Measurements from ENCODE around the gene EPB41L5. TPM values are rescaled to one million over a fixed set of nuclear protein-coding genes. Genes with fewer than 3 reads are reported as not detected.

The EPB41L5 gene
- total and polyA plus RNA-seq, 12 donors, result 2.6 to 25.8 (median 13.9) TPM

DNA sequence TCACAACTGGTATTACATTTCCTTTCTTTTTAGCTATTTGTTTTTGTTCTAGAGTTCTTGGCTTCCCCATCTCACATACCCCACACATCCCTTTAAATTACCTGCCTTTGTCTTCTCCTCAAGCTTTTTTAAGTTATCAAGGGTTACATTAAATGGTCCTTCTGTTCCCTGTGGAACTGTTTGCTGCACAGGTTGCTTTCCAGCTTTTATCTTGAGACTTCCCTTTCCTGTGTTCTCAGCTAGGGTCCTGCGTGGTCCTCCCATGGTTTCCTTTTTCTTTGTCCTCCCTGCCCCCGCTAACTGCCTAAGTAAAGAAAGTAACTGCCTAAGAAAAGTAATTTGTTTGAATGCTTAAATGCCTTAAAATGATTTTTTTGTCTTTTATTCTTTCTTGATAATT is 66.8 kb downstream of the EPB41L5 start:
- intact Hi-C loops (cut with DNase I), result no loop called here
- no peak overlapping the region for H3K27ac ChIP-seq
- TF ChIP-seq, protein P1, sequence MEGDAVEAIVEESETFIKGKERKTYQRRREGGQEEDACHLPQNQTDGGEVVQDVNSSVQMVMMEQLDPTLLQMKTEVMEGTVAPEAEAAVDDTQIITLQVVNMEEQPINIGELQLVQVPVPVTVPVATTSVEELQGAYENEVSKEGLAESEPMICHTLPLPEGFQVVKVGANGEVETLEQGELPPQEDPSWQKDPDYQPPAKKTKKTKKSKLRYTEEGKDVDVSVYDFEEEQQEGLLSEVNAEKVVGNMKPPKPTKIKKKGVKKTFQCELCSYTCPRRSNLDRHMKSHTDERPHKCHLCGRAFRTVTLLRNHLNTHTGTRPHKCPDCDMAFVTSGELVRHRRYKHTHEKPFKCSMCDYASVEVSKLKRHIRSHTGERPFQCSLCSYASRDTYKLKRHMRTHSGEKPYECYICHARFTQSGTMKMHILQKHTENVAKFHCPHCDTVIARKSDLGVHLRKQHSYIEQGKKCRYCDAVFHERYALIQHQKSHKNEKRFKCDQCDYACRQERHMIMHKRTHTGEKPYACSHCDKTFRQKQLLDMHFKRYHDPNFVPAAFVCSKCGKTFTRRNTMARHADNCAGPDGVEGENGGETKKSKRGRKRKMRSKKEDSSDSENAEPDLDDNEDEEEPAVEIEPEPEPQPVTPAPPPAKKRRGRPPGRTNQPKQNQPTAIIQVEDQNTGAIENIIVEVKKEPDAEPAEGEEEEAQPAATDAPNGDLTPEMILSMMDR (IDR thresholded peaks at IDR 0.05), result no peak
- TF ChIP-seq POLR2A (IDR thresholded peaks at IDR 0.05), result no peak
- WGBS, 4 donors, result 74 to 84% (median 78%) methylated on average over 2 of the region's 2 CpGs
- H3K4me1 ChIP-seq (replicated peaks in 1 of 2), result no peaks in the 10 kb centered on the region
- no peak overlapping the region for H3K4me3 ChIP-seq
- DNase-seq, result no peak
- no peaks in the 10 kb centered on the region for H3K9me3 ChIP-seq (replicated peaks in 1 of 3)
- no peaks in the 10 kb centered on the region for H3K27me3 ChIP-seq
- H3K36me3 ChIP-seq (replicated peaks in 1 of 2), result no peaks in the 10 kb centered on the region

- Histone ChIP-seq H3K9me3 (replicated peaks in 1 of 3) (no peaks in the 10 kb centered on the region), H3K27ac (no peak overlapping the region), H3K27me3 (no peaks in the 10 kb centered on the region), H3K4me3 (no peak overlapping the region), H3K36me3 (replicated peaks in 1 of 2) (peaks cover 0 to 3% of the 10 kb centered on the region in 2 donors), H3K4me1 (replicated peaks in 1 of 2) (no peaks in the 10 kb centered on the region)
- DNase-seq, result no peak
- no peak for TF ChIP-seq POLR2A (IDR thresholded peaks at IDR 0.05)
- TF ChIP-seq, protein P1 (IDR thresholded peaks at IDR 0.05), result no peak
- WGBS, 4 donors, result 74 to 99% (median 94%) methylated on average over 3 of the region's 3 CpGs
- intact Hi-C loops (cut with DNase I), result no loop called here
Observed at GRCh38 chr2:120091436-120091835, 78.6 kb downstream of the EPB41L5 start.

DNA sequence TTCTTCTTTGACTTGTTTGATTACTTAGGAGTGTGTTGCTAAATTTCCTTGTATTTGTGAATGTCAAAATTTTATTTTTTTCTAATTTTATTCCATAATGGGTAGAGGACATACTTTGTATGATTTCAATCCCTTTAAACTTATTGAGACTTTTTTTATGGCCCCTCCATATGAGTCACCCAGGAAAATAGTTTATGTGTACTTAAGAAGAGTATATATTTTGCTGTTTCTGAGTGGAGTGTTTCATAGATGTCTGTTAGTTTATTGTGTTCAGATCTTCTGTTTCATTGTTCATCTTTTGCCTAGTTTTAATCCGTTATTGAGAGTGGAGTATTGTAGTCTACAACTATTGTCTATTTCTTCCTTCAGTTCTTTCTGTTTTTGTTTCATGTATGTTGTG is 81.9 kb downstream of the EPB41L5 start:
- Histone ChIP-seq H3K36me3 (replicated peaks in 1 of 2) (peaks cover 0 to 3% of the 10 kb centered on the region in 2 donors), H3K27ac (no peak overlapping the region), H3K9me3 (replicated peaks in 1 of 3) (no peaks in the 10 kb centered on the region), H3K4me1 (replicated peaks in 1 of 2) (no peaks in the 10 kb centered on the region), H3K27me3 (no peaks in the 10 kb centered on the region), H3K4me3 (no peak overlapping the region)
- TF ChIP-seq POLR2A (IDR thresholded peaks at IDR 0.05), result no peak
- TF ChIP-seq, protein P1 (IDR thresholded peaks at IDR 0.05), result no peak
- no peak for DNase-seq
- intact Hi-C loops (cut with DNase I), result no loop called here
- WGBS, 4 donors, result 88 to 100% (median 94%) methylated on average over 1 of the region's 1 CpG

DNA sequence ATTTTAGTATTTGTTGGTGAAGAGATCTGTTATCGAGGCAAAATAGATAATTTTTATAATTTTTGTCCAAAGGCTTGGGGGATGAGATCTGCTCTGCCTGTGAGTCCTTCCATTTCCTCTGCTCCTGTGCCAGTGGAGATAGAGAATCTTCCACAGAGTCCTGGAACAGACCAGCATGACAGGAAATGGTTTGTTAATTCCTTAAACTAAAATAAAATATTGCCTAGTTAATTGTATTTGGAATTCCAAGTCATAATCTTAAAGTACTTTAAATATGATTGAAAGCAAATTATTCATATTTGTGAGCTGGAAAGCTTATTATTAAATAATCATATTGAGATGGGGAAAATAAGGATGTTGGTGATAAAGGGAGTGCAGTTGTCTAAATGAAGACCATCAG is 87.8 kb downstream of the EPB41L5 start:
- DNase-seq, result no peak
- TF ChIP-seq POLR2A (IDR thresholded peaks at IDR 0.05), result no peak
- TF ChIP-seq, protein P1 (IDR thresholded peaks at IDR 0.05), result no peak
- intact Hi-C loops (cut with DNase I), result no loop called here
- Histone ChIP-seq H3K36me3 (replicated peaks in 1 of 2) (no peaks in the 10 kb centered on the region), H3K9me3 (replicated peaks in 1 of 3) (no peaks in the 10 kb centered on the region), H3K27ac (no peak overlapping the region), H3K27me3 (no peaks in the 10 kb centered on the region), H3K4me1 (replicated peaks in 1 of 2) (no peaks in the 10 kb centered on the region), H3K4me3 (no peak overlapping the region)
- WGBS, 4 donors, result 71 to 85% (median 80%) methylated on average over 1 of the region's 1 CpG

Data from adrenal gland (tissue), 12 donors.